EL (cell line): ENCODE data around the gene GPR148.
"Not testable (repeated sequence)": the region's sequence is repeated elsewhere in the genome, so short reads cannot be mapped to it uniquely, and the experiment has no call there.

Experiments
- DNase-seq: peaks from one replicate; pipeline ENCODE4 v3.0.0-alpha.2; 2016

GPR148 gene

GRCh38 chr2:130728549-130729316 is at the start of gene GPR148:
Gene GPR148 (plus strand): TSS chr2:130729070. CDS start chr2:130729152, 82 bp downstream.
- no peak for DNase-seq

GRCh38 chr2:130692041-130692770 is 36.7 kb upstream of the GPR148 start:
- DNase-seq, result not testable (repeated sequence)

- DNase-seq, result peak; percentile 9
These were observed 35.4 kb upstream of the GPR148 start for GRCh38 chr2:130693474-130693873.

- DNase-seq, result not testable (repeated sequence)
These were observed 25.6 kb upstream of the GPR148 start for GRCh38 chr2:130703250-130703649.

GRCh38 chr2:130714795-130715194 is 14.1 kb upstream of the GPR148 start:
- DNase-seq, result not testable (repeated sequence)

- no peak for DNase-seq
These were observed 8.8 kb upstream of the GPR148 start for GRCh38 chr2:130720036-130720435.

- no peak for DNase-seq
These were observed 8.3 kb upstream of the GPR148 start for GRCh38 chr2:130720528-130720927.

GRCh38 chr2:130724455-130724854 is 4.4 kb upstream of the GPR148 start:
- DNase-seq, result no peak

- DNase-seq, result peak; percentile 6
These were observed 2.2 kb upstream of the GPR148 start for GRCh38 chr2:130726614-130727180.

GRCh38 chr2:130727286-130727924 is 1.5 kb upstream of the GPR148 start:
- DNase-seq, result peak; percentile 70

GRCh38 chr2:130728007-130728454 is 839 bp upstream of the GPR148 start:
- DNase-seq, result no peak

GRCh38 chr2:130729322-130730299 is 741 bp downstream of the GPR148 start:
- DNase-seq, result no peak

- not testable (repeated sequence) for DNase-seq
These were observed 3.4 kb downstream of the GPR148 start for GRCh38 chr2:130732257-130732656.

GRCh38 chr2:130735200-130735599 is 6.3 kb downstream of the GPR148 start:
- DNase-seq, result no peak

GRCh38 chr2:130736487-130736886 is 7.6 kb downstream of the GPR148 start:
- DNase-seq, result no peak

GRCh38 chr2:130737592-130737991 is 8.7 kb downstream of the GPR148 start:
- DNase-seq, result no peak

GRCh38 chr2:130740671-130741070 is 11.8 kb downstream of the GPR148 start:
- no peak for DNase-seq

- DNase-seq, result no peak
These were observed 14.4 kb downstream of the GPR148 start for GRCh38 chr2:130743278-130743677.

- no peak for DNase-seq
These were observed 15.6 kb downstream of the GPR148 start for GRCh38 chr2:130744287-130745117.

- no peak for DNase-seq
These were observed 20.2 kb downstream of the GPR148 start for GRCh38 chr2:130749078-130749477.

- no peak for DNase-seq
These were observed 20.8 kb downstream of the GPR148 start for GRCh38 chr2:130749641-130750040.
